CD4-positive, alpha-beta T cell treated with Interleukin-12 subunit alpha and Interleukin-12 subunit beta, for 1 hour (primary cell): ENCODE measurements around the gene CARTPT.

Source experiments
- DNase-seq: peaks from one replicate; pipeline ENCODE4 v3.0.0-alpha.2; 2020

CARTPT gene

GRCh38 chr5:71738662-71739361 is 19.7 kb downstream of the CARTPT start:
- no peak for DNase-seq

GRCh38 chr5:71740015-71740753 is 21.1 kb downstream of the CARTPT start:
- no peak for DNase-seq

GRCh38 chr5:71743155-71743554 is 24.1 kb downstream of the CARTPT start:
- DNase-seq, result no peak

GRCh38 chr5:71744009-71744790 is 25.1 kb downstream of the CARTPT start:
- DNase-seq, result no peak

- DNase-seq, result no peak
These were observed 28.1 kb downstream of the CARTPT start for GRCh38 chr5:71747182-71747581.

- no peak for DNase-seq
These were observed 29.3 kb downstream of the CARTPT start for GRCh38 chr5:71748360-71748759.

- no peak for DNase-seq
These were observed 32.3 kb downstream of the CARTPT start for GRCh38 chr5:71751422-71751821.

GRCh38 chr5:71752441-71753190 is 33.5 kb downstream of the CARTPT start:
- no peak for DNase-seq

GRCh38 chr5:71757590-71758543 is 38.8 kb downstream of the CARTPT start:
- DNase-seq, result peak; percentile 43

- no peak for DNase-seq
These were observed 43.8 kb downstream of the CARTPT start for GRCh38 chr5:71762826-71763225.

- no peak for DNase-seq
These were observed 48.6 kb downstream of the CARTPT start for GRCh38 chr5:71767661-71768060.

- no peak for DNase-seq
These were observed 50.2 kb downstream of the CARTPT start for GRCh38 chr5:71769287-71769686.

GRCh38 chr5:71770381-71770780 is 51.3 kb downstream of the CARTPT start:
- DNase-seq, result no peak
